ENCODE measurements around the gene RABGGTA. TPM values are rescaled to one million over a fixed set of nuclear protein-coding genes. Genes with fewer than 3 reads are reported as not detected.
A peak's percentile ranks its signal among the peaks of the same experiment; 100 is the strongest.

RABGGTA gene
- total and polyA plus RNA-seq, 2 experiments from 2014 or later, result 17.6 to 20.7 TPM

DNA sequence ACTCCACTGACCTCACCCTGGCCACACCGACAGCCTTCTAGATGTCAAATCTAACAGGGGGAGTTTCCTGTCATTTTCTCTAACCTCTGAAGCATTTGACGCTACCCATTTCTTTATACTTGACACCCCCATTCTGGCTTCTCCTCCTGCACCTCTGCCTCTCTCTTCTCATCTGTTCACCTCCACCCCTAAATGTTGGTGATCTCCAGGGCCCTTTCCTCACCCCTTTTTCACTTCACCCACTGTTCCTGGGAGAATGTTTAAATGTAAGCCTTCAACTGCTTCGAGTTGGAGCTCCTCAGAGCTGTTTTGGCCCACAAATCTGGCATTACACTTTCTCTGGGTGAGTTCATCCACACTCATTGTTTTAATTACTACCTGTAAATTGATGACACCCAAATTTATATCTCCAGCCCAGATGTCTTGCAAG lies 452 bp upstream of the RABGGTA start (continued):
- TF ChIP-seq, protein P1, sequence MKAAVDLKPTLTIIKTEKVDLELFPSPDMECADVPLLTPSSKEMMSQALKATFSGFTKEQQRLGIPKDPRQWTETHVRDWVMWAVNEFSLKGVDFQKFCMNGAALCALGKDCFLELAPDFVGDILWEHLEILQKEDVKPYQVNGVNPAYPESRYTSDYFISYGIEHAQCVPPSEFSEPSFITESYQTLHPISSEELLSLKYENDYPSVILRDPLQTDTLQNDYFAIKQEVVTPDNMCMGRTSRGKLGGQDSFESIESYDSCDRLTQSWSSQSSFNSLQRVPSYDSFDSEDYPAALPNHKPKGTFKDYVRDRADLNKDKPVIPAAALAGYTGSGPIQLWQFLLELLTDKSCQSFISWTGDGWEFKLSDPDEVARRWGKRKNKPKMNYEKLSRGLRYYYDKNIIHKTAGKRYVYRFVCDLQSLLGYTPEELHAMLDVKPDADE (IDR thresholded peaks at IDR 0.05), result no peak
- TF ChIP-seq, protein P2, sequence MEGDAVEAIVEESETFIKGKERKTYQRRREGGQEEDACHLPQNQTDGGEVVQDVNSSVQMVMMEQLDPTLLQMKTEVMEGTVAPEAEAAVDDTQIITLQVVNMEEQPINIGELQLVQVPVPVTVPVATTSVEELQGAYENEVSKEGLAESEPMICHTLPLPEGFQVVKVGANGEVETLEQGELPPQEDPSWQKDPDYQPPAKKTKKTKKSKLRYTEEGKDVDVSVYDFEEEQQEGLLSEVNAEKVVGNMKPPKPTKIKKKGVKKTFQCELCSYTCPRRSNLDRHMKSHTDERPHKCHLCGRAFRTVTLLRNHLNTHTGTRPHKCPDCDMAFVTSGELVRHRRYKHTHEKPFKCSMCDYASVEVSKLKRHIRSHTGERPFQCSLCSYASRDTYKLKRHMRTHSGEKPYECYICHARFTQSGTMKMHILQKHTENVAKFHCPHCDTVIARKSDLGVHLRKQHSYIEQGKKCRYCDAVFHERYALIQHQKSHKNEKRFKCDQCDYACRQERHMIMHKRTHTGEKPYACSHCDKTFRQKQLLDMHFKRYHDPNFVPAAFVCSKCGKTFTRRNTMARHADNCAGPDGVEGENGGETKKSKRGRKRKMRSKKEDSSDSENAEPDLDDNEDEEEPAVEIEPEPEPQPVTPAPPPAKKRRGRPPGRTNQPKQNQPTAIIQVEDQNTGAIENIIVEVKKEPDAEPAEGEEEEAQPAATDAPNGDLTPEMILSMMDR (conservative IDR thresholded peaks at IDR 0.05; ENCODE audit: low read depth in 2 of 2), result no peak
- TF ChIP-seq POLR2AphosphoS5 (IDR thresholded peaks at IDR 0.05; ENCODE audit: low read depth) (no peak), JUNB (IDR thresholded peaks at IDR 0.05; ENCODE audit: unreplicated experiment) (no peak), NANOG (IDR thresholded peaks at IDR 0.05; ENCODE audit: borderline replicate concordance) (no peak), EZH2phosphoT487 (IDR thresholded peaks at IDR 0.05; ENCODE audit: unreplicated experiment) (no peak), STAT1 (IDR thresholded peaks at IDR 0.05; ENCODE audit: unreplicated experiment) (no peak)
- TF ChIP-seq, protein P3, sequence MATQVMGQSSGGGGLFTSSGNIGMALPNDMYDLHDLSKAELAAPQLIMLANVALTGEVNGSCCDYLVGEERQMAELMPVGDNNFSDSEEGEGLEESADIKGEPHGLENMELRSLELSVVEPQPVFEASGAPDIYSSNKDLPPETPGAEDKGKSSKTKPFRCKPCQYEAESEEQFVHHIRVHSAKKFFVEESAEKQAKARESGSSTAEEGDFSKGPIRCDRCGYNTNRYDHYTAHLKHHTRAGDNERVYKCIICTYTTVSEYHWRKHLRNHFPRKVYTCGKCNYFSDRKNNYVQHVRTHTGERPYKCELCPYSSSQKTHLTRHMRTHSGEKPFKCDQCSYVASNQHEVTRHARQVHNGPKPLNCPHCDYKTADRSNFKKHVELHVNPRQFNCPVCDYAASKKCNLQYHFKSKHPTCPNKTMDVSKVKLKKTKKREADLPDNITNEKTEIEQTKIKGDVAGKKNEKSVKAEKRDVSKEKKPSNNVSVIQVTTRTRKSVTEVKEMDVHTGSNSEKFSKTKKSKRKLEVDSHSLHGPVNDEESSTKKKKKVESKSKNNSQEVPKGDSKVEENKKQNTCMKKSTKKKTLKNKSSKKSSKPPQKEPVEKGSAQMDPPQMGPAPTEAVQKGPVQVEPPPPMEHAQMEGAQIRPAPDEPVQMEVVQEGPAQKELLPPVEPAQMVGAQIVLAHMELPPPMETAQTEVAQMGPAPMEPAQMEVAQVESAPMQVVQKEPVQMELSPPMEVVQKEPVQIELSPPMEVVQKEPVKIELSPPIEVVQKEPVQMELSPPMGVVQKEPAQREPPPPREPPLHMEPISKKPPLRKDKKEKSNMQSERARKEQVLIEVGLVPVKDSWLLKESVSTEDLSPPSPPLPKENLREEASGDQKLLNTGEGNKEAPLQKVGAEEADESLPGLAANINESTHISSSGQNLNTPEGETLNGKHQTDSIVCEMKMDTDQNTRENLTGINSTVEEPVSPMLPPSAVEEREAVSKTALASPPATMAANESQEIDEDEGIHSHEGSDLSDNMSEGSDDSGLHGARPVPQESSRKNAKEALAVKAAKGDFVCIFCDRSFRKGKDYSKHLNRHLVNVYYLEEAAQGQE (IDR thresholded peaks at IDR 0.05; ENCODE audit: unreplicated experiment), result no peak

DNA sequence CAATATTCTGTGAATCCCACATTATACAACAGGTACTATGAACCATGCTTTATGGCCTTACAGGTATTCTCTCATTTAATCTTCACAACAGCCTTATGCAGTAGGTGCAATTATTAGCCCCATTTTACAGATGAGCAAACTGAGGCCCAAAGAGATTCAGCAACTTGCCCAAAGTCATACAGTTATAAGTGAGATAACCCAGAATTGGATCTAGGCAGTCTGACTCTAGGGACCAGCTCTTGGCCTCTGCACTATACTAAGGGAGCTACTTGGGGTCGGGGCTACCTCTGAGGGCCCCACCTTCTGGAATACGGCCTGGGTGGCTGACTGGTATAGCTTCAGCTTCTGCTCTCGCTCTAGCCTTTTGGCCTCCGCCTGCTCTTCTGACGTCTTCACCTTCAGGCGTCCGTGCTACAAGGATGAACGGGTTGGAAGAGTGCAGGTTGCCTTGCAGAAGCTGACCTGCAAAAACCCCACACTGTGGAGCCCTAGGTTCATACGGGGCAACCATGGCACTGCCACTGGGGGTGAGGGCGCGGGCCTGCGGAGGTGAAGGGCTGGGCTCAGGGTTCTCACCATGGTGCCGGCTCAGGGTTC lies 762 bp downstream of the RABGGTA start:
- Histone ChIP-seq H3K4me1 (ENCODE audit: insufficient read depth) (peaks cover 16% of the 10 kb centered on the region), H3K27me3 (ENCODE audit: insufficient read depth) (no peaks in the 10 kb centered on the region), H3K9me2 (ENCODE audit: insufficient read depth) (no peaks in the 10 kb centered on the region), H3K36me3 (ENCODE audit: insufficient read depth) (no peaks in the 10 kb centered on the region), H4K20me1 (replicated peaks; ENCODE audit: insufficient read depth) (no peaks in the 10 kb centered on the region), H3K79me2 (replicated peaks; ENCODE audit: insufficient read depth) (no peaks in the 10 kb centered on the region; the same call in 1 of the 2 replicates), H3F3A (replicated peaks; ENCODE audit: low read depth) (peaks cover 11% of the 10 kb centered on the region; the same call in 1 of the 2 replicates), H3K4me2 (peak overlapping the region; percentile 84), H3K4me3 (peak overlapping the region; percentile 86), H2AFZ (peak overlapping the region; percentile 93), H3K27ac (ENCODE audit: low read depth) (peak overlapping the region; percentile 95; the same call in 1 of the 2 replicates)
- DNase-seq (ENCODE audit: low spot score) (no peak), ATAC-seq (peak; percentile 37; the same call in 2 of the 3 replicates)
- Mint-ChIP-seq H3K9me3 (no peaks in the 10 kb centered on the region; the same call in 2 of the 3 replicates), H3K27ac (peak overlapping the region; percentile 94), H3K36me3 (ENCODE audit: low read depth) (peaks cover 6% of the 10 kb centered on the region; the same call in 2 of the 3 replicates), H3K4me3 (peak overlapping the region; percentile 77), H3K4me1 (peaks cover 22% of the 10 kb centered on the region), H3K27me3 (ENCODE audit: insufficient read depth, low read depth, poor library complexity) (peaks cover 9% of the 10 kb centered on the region)
- TF ChIP-seq CREB1 (CRISPR knock-in tag; IDR thresholded peaks at IDR 0.05; ENCODE audit: low read depth), result 0 out of 2 replicates have a peak, but pooled peaks have one; percentile 9
- no peak for TF ChIP-seq EZH2 (IDR thresholded peaks at IDR 0.05; ENCODE audit: low read depth, unreplicated experiment)
- TF ChIP-seq EZH2phosphoT487 (IDR thresholded peaks at IDR 0.05; ENCODE audit: unreplicated experiment), result no peak
- no peak for TF ChIP-seq ZNF331 (CRISPR knock-in tag; IDR thresholded peaks at IDR 0.05; ENCODE audit: low read depth)
- TF ChIP-seq, protein P3 (IDR thresholded peaks at IDR 0.05; ENCODE audit: unreplicated experiment), result no peak

Data from GM23338 (cell line).